ENCODE measurements around the gene WDR93.

Gene WDR93

GRCh38 chr15:89725064-89725463, 34.5 kb downstream of the WDR93 start:
- TF ChIP-seq EZH2 (optimal IDR thresholded peaks at IDR 0.05; ENCODE audit: low read depth, low read length) (no peak), CTCF (IDR thresholded peaks at IDR 0.05; ENCODE audit: low read length) (no peak), EZH2phosphoT487 (IDR thresholded peaks at IDR 0.05; ENCODE audit: low read length) (no peak)
- no peak overlapping the region for H2AFZ ChIP-seq (ENCODE audit: low read length)

GRCh38 chr15:89728254-89728653, 37.6 kb downstream of the WDR93 start:
- H3K79me2 ChIP-seq (ENCODE audit: low read length), result no peaks in the 10 kb centered on the region
- no peaks in the 10 kb centered on the region for H3K36me3 ChIP-seq (replicated peaks; ENCODE audit: insufficient read depth, low read length)
- no peak overlapping the region for H3K4me3 ChIP-seq (ENCODE audit: low read length)
- H3K27me3 ChIP-seq (replicated peaks; ENCODE audit: insufficient read depth, low read length), result no peaks in the 10 kb centered on the region
- H3K4me1 ChIP-seq (ENCODE audit: low read length), result no peaks in the 10 kb centered on the region
- no peaks in the 10 kb centered on the region for H3F3A ChIP-seq (ENCODE audit: insufficient read depth, low read length)
- no peaks in the 10 kb centered on the region for H4K20me1 ChIP-seq (ENCODE audit: insufficient read depth, low read length)
- no peak overlapping the region for H3K4me2 ChIP-seq (ENCODE audit: low read depth, low read length)
- H3K9me2 ChIP-seq (replicated peaks; ENCODE audit: insufficient read depth, low read length), result no peaks in the 10 kb centered on the region
- no peaks in the 10 kb centered on the region for H3K9me3 ChIP-seq (replicated peaks; ENCODE audit: insufficient read depth, low read length)
- DNase-seq, result no peak
- no peak overlapping the region for H3K27ac ChIP-seq (ENCODE audit: low read length)
- no peak overlapping the region for H3K9ac ChIP-seq (ENCODE audit: low read length)
- H2AFZ ChIP-seq (ENCODE audit: low read length), result no peak overlapping the region
- TF ChIP-seq EZH2 (optimal IDR thresholded peaks at IDR 0.05; ENCODE audit: low read depth, low read length), result no peak
- no peak for TF ChIP-seq EZH2phosphoT487 (IDR thresholded peaks at IDR 0.05; ENCODE audit: low read length)
- no peak for TF ChIP-seq CTCF (IDR thresholded peaks at IDR 0.05; ENCODE audit: low read length)

More at GRCh38 chr15:89725064-89725463, 34.5 kb downstream of the WDR93 start:
- no peaks in the 10 kb centered on the region for H3K9me3 ChIP-seq (replicated peaks; ENCODE audit: insufficient read depth, low read length)
- H3K27ac ChIP-seq (ENCODE audit: low read length), result no peak overlapping the region
- H3K79me2 ChIP-seq (ENCODE audit: low read length), result no peaks in the 10 kb centered on the region
- H3K9ac ChIP-seq (ENCODE audit: low read length), result no peak overlapping the region
- H3K4me1 ChIP-seq (ENCODE audit: low read length), result no peaks in the 10 kb centered on the region
- no peak for DNase-seq
- no peak overlapping the region for H3K4me3 ChIP-seq (ENCODE audit: low read length)
- no peaks in the 10 kb centered on the region for H3K36me3 ChIP-seq (replicated peaks; ENCODE audit: insufficient read depth, low read length)
- no peaks in the 10 kb centered on the region for H3F3A ChIP-seq (ENCODE audit: insufficient read depth, low read length)
- H3K4me2 ChIP-seq (ENCODE audit: low read depth, low read length), result no peak overlapping the region
- H3K9me2 ChIP-seq (replicated peaks; ENCODE audit: insufficient read depth, low read length), result no peaks in the 10 kb centered on the region
- H3K27me3 ChIP-seq (replicated peaks; ENCODE audit: insufficient read depth, low read length), result no peaks in the 10 kb centered on the region
- no peaks in the 10 kb centered on the region for H4K20me1 ChIP-seq (ENCODE audit: insufficient read depth, low read length)

GRCh38 chr15:89731275-89731674, 40.7 kb downstream of the WDR93 start:
- H3K9me3 ChIP-seq (replicated peaks; ENCODE audit: insufficient read depth, low read length), result no peaks in the 10 kb centered on the region

More at GRCh38 chr15:89731275-89731674, 40.7 kb downstream of the WDR93 start:
- H3K79me2 ChIP-seq (ENCODE audit: low read length), result no peaks in the 10 kb centered on the region
- H3K4me1 ChIP-seq (ENCODE audit: low read length), result no peaks in the 10 kb centered on the region
- no peaks in the 10 kb centered on the region for H3K9me2 ChIP-seq (replicated peaks; ENCODE audit: insufficient read depth, low read length)
- no peak overlapping the region for H3K9ac ChIP-seq (ENCODE audit: low read length)
- no peaks in the 10 kb centered on the region for H3K36me3 ChIP-seq (replicated peaks; ENCODE audit: insufficient read depth, low read length)
- H3K27ac ChIP-seq (ENCODE audit: low read length), result no peak overlapping the region
- DNase-seq, result no peak
- no peak overlapping the region for H2AFZ ChIP-seq (ENCODE audit: low read length)
- H3F3A ChIP-seq (ENCODE audit: insufficient read depth, low read length), result no peaks in the 10 kb centered on the region
- no peak overlapping the region for H3K4me3 ChIP-seq (ENCODE audit: low read length)
- H3K4me2 ChIP-seq (ENCODE audit: low read depth, low read length), result no peak overlapping the region
- H3K27me3 ChIP-seq (replicated peaks; ENCODE audit: insufficient read depth, low read length), result no peaks in the 10 kb centered on the region
- TF ChIP-seq EZH2phosphoT487 (IDR thresholded peaks at IDR 0.05; ENCODE audit: low read length) (no peak), EZH2 (optimal IDR thresholded peaks at IDR 0.05; ENCODE audit: low read depth, low read length) (no peak), CTCF (IDR thresholded peaks at IDR 0.05; ENCODE audit: low read length) (no peak)
- no peaks in the 10 kb centered on the region for H4K20me1 ChIP-seq (ENCODE audit: insufficient read depth, low read length)

All from MM.1S (cell line).